ENCODE results near the gene N4BP2L1. TPM values are rescaled to one million over a fixed set of nuclear protein-coding genes. Genes with fewer than 3 reads are reported as not detected.

Gene N4BP2L1
- total RNA-seq, 1 donor from 2014 or later = 1.2 TPM

DNA sequence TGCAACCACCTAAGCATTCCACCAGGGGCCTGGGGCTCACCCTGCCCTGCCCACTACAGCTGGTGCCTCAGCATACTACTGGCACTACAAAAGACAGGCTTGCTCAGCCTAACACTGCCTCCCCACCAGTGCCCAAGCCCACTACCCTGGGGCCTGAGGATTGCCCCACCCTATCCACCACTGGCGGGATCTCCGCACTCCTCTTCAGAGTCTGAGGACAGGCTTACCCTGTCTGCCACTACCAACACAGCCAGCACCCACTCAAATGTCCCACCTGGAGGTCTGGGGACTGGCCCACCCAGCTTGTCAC lies 27.6 kb upstream of the N4BP2L1 start:
- H3K27ac Mint-ChIP-seq = no peak overlapping the region
- H3K27me3 Mint-ChIP-seq (ENCODE audit: insufficient read depth, low read depth) = peaks cover 5% of the 10 kb centered on the region
- Histone ChIP-seq H3F3A (ENCODE audit: low read depth) (no peaks in the 10 kb centered on the region), H3K9me3 (ENCODE audit: low read depth) (peaks cover 9% of the 10 kb centered on the region), H3K79me2 (ENCODE audit: low read depth) (no peaks in the 10 kb centered on the region), H3K4me2 (no peak overlapping the region), H3K4me1 (no peaks in the 10 kb centered on the region), H3K27me3 (no peaks in the 10 kb centered on the region), H3K9ac (no peak overlapping the region), H3K4me3 (no peak overlapping the region), H3K27ac (no peak overlapping the region), H3K36me3 (no peaks in the 10 kb centered on the region), H4K20me1 (ENCODE audit: low read depth) (no peaks in the 10 kb centered on the region), H2AFZ (replicated peaks) (no peak overlapping the region)
- TF ChIP-seq, protein P1, sequence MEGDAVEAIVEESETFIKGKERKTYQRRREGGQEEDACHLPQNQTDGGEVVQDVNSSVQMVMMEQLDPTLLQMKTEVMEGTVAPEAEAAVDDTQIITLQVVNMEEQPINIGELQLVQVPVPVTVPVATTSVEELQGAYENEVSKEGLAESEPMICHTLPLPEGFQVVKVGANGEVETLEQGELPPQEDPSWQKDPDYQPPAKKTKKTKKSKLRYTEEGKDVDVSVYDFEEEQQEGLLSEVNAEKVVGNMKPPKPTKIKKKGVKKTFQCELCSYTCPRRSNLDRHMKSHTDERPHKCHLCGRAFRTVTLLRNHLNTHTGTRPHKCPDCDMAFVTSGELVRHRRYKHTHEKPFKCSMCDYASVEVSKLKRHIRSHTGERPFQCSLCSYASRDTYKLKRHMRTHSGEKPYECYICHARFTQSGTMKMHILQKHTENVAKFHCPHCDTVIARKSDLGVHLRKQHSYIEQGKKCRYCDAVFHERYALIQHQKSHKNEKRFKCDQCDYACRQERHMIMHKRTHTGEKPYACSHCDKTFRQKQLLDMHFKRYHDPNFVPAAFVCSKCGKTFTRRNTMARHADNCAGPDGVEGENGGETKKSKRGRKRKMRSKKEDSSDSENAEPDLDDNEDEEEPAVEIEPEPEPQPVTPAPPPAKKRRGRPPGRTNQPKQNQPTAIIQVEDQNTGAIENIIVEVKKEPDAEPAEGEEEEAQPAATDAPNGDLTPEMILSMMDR (IDR thresholded peaks at IDR 0.05) = no peak
- no peak for TF ChIP-seq EZH2phosphoT487 (IDR thresholded peaks at IDR 0.05)
- no peak for TF ChIP-seq EZH2 (IDR thresholded peaks at IDR 0.05)
- peaks cover 32% of the 10 kb centered on the region for H3K9me3 Mint-ChIP-seq
- no peaks in the 10 kb centered on the region for H3K4me1 Mint-ChIP-seq
- H3K4me3 Mint-ChIP-seq = peak overlapping the region; percentile 5
- peaks cover 13% of the 10 kb centered on the region for H3K36me3 Mint-ChIP-seq
- no peak for DNase-seq (ENCODE audit: low spot score)

DNA sequence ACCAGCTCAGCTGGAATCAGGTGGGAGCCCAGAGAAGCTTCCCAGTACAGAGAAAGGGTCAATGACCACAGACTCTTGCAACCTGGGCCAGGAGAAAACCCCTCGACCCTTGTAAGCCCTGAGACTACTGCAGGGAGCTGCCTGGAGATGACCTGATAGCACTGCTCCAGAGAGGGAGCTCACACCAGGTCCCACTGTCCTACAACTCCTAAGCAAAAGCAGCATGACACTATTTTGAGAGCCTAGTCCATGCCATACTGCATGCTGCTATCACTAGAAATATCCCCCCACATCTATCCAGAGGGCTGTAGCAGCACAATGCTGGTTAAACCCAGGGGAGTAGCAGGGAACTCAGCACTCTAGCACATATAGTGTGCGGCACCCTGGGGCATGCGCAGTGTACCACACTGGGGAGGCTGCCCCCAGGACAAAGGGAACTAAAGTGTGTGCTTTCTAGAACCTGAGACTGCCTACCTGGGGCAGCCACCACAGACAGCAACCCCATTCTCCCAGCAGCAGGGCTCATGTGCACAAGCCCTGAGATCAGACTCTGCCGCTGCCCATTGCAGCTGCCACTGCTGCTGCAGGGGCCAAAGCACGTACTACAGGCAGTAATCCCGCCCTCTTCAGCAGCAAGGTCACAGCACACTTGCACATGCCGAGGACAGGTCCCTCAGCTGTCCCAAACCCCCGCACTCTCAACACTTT lies 27.1 kb upstream of the N4BP2L1 start:
- H3K27ac ChIP-seq = no peak overlapping the region
- no peaks in the 10 kb centered on the region for H3K27me3 ChIP-seq
- H3K79me2 ChIP-seq (ENCODE audit: low read depth) = no peaks in the 10 kb centered on the region
- no peak for DNase-seq (ENCODE audit: low spot score)
- peaks cover 9% of the 10 kb centered on the region for H3K9me3 ChIP-seq (ENCODE audit: low read depth)
- H3K4me2 ChIP-seq = no peak overlapping the region
- H3K36me3 ChIP-seq = no peaks in the 10 kb centered on the region
- H4K20me1 ChIP-seq (ENCODE audit: low read depth) = no peaks in the 10 kb centered on the region
- TF ChIP-seq, protein P1 (IDR thresholded peaks at IDR 0.05) = no peak
- TF ChIP-seq EZH2 (IDR thresholded peaks at IDR 0.05) (no peak), EZH2phosphoT487 (IDR thresholded peaks at IDR 0.05) (no peak)
- H3K27me3 Mint-ChIP-seq (ENCODE audit: insufficient read depth, low read depth) = peaks cover 5% of the 10 kb centered on the region
- H3K27ac Mint-ChIP-seq = no peak overlapping the region
- H3K9me3 Mint-ChIP-seq = peaks cover 32% of the 10 kb centered on the region
- H3K4me1 ChIP-seq = no peaks in the 10 kb centered on the region
- H3K4me3 ChIP-seq = no peak overlapping the region
- H3K4me3 Mint-ChIP-seq = no peak overlapping the region
- H3K36me3 Mint-ChIP-seq = peaks cover 13% of the 10 kb centered on the region
- H3K4me1 Mint-ChIP-seq = no peaks in the 10 kb centered on the region
- H2AFZ ChIP-seq (replicated peaks) = no peak overlapping the region
- no peak overlapping the region for H3K9ac ChIP-seq
- no peaks in the 10 kb centered on the region for H3F3A ChIP-seq (ENCODE audit: low read depth)

DNA sequence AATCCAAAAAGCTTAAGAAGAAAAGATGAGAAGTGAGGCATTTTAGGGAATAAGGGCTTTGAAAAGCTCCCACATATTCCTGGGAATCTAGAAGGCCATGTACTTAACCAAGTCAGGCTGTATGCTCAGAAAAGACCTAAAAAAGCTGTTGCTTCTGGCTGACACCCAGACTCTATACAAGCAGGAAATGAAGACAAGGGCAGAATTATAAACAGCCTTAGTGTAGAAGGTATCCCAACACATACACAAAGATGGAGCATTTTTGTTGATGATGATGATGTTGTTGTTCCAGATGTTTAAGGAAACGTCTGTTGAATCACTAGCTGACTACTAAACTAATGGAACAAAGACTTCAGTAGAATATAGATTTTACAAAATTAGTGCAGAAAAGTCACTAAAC lies 26.1 kb upstream of the N4BP2L1 start:
- Histone ChIP-seq H3K9ac (no peak overlapping the region), H3K36me3 (no peaks in the 10 kb centered on the region), H3K27me3 (no peaks in the 10 kb centered on the region), H3F3A (ENCODE audit: low read depth) (peaks cover 2% of the 10 kb centered on the region), H3K4me2 (no peak overlapping the region), H2AFZ (replicated peaks) (no peak overlapping the region), H3K27ac (no peak overlapping the region), H3K79me2 (ENCODE audit: low read depth) (no peaks in the 10 kb centered on the region), H3K4me1 (no peaks in the 10 kb centered on the region), H4K20me1 (ENCODE audit: low read depth) (no peaks in the 10 kb centered on the region), H3K4me3 (no peak overlapping the region), H3K9me3 (ENCODE audit: low read depth) (peaks cover 9% of the 10 kb centered on the region)
- no peak overlapping the region for H3K27ac Mint-ChIP-seq
- H3K36me3 Mint-ChIP-seq = peaks cover 12% of the 10 kb centered on the region
- no peak for DNase-seq (ENCODE audit: low spot score)
- no peak overlapping the region for H3K4me3 Mint-ChIP-seq
- peaks cover 26% of the 10 kb centered on the region for H3K9me3 Mint-ChIP-seq
- no peaks in the 10 kb centered on the region for H3K4me1 Mint-ChIP-seq
- TF ChIP-seq, protein P1 (IDR thresholded peaks at IDR 0.05) = no peak
- TF ChIP-seq EZH2 (IDR thresholded peaks at IDR 0.05) (no peak), EZH2phosphoT487 (IDR thresholded peaks at IDR 0.05) (no peak)
- H3K27me3 Mint-ChIP-seq (ENCODE audit: insufficient read depth, low read depth) = peaks cover 5% of the 10 kb centered on the region

Data from neural progenitor cell (in vitro differentiated cells).